ENCODE data around the gene NUP107.
A peak's percentile ranks its signal among the peaks of the same experiment; 100 is the strongest.

The NUP107 gene

GRCh38 chr12:68789144-68789878, 102.5 kb downstream of the NUP107 start:
- DNase-seq (ENCODE audit: low spot score in 2 of 2), result no peak
- H3K9me3 ChIP-seq, result no peaks in the 10 kb centered on the region
- in situ Hi-C loops (cut with MboI; ENCODE audit: low sequenced_read_pairs), result no loop called here
- H3K27me3 ChIP-seq (ENCODE audit: low read depth), result no peaks in the 10 kb centered on the region
- H3K36me3 ChIP-seq (replicated peaks), result no peaks in the 10 kb centered on the region
- no peaks in the 10 kb centered on the region for H3K4me1 ChIP-seq
- no peak overlapping the region for H3K4me3 ChIP-seq

- in situ Hi-C loops (cut with MboI; ENCODE audit: low sequenced_read_pairs), result no loop called here
- no peaks in the 10 kb centered on the region for H3K4me1 ChIP-seq
- H3K36me3 ChIP-seq (replicated peaks), result no peaks in the 10 kb centered on the region
- DNase-seq (ENCODE audit: low spot score in 2 of 2), result no peak
- no peak overlapping the region for H3K4me3 ChIP-seq
- H3K9me3 ChIP-seq, result no peaks in the 10 kb centered on the region
- no peaks in the 10 kb centered on the region for H3K27me3 ChIP-seq (ENCODE audit: low read depth)
Observed at GRCh38 chr12:68790081-68790951, 103.5 kb downstream of the NUP107 start.

- H3K27me3 ChIP-seq (ENCODE audit: low read depth), result no peaks in the 10 kb centered on the region
- no peak for DNase-seq (ENCODE audit: low spot score in 2 of 2)
- no peaks in the 10 kb centered on the region for H3K36me3 ChIP-seq (replicated peaks)
- in situ Hi-C loops (cut with MboI; ENCODE audit: low sequenced_read_pairs), result no loop called here
- no peak overlapping the region for H3K4me3 ChIP-seq
- H3K4me1 ChIP-seq, result no peaks in the 10 kb centered on the region
- no peaks in the 10 kb centered on the region for H3K9me3 ChIP-seq
Observed at GRCh38 chr12:68790952-68791234, 104.1 kb downstream of the NUP107 start.

- no peaks in the 10 kb centered on the region for H3K9me3 ChIP-seq
- H3K36me3 ChIP-seq (replicated peaks), result no peaks in the 10 kb centered on the region
- H3K4me3 ChIP-seq, result no peak overlapping the region
- DNase-seq (ENCODE audit: low spot score in 2 of 2), result no peak
- no peaks in the 10 kb centered on the region for H3K4me1 ChIP-seq
- in situ Hi-C loops (cut with MboI; ENCODE audit: low sequenced_read_pairs), result no loop called here
- H3K27me3 ChIP-seq (ENCODE audit: low read depth), result no peaks in the 10 kb centered on the region
Observed at GRCh38 chr12:68791897-68792481, 105.2 kb downstream of the NUP107 start.

- no peaks in the 10 kb centered on the region for H3K9me3 ChIP-seq
Observed at GRCh38 chr12:68792952-68793351, 106.2 kb downstream of the NUP107 start.

GRCh38 chr12:68793436-68793835, 106.7 kb downstream of the NUP107 start:
- in situ Hi-C loops (cut with MboI; ENCODE audit: low sequenced_read_pairs), result no loop called here
- Histone ChIP-seq H3K4me1 (no peaks in the 10 kb centered on the region), H3K36me3 (replicated peaks) (no peaks in the 10 kb centered on the region), H3K4me3 (no peak overlapping the region), H3K27me3 (ENCODE audit: low read depth) (no peaks in the 10 kb centered on the region), H3K9me3 (no peaks in the 10 kb centered on the region)
- no peak for DNase-seq (ENCODE audit: low spot score in 2 of 2)

More at GRCh38 chr12:68792952-68793351, 106.2 kb downstream of the NUP107 start:
- peak in 1 of 2 experiments; percentile 28 for DNase-seq (ENCODE audit: low spot score in 2 of 2)
- no peaks in the 10 kb centered on the region for H3K4me1 ChIP-seq
- H3K27me3 ChIP-seq (ENCODE audit: low read depth), result no peaks in the 10 kb centered on the region
- in situ Hi-C loops (cut with MboI; ENCODE audit: low sequenced_read_pairs), result no loop called here
- no peak overlapping the region for H3K4me3 ChIP-seq
- H3K36me3 ChIP-seq (replicated peaks), result no peaks in the 10 kb centered on the region

- no peaks in the 10 kb centered on the region for H3K36me3 ChIP-seq (replicated peaks)
- in situ Hi-C loops (cut with MboI; ENCODE audit: low sequenced_read_pairs), result no loop called here
- H3K9me3 ChIP-seq, result no peaks in the 10 kb centered on the region
- DNase-seq (ENCODE audit: low spot score in 2 of 2), result no peak
- H3K27me3 ChIP-seq (ENCODE audit: low read depth), result no peaks in the 10 kb centered on the region
- no peak overlapping the region for H3K4me3 ChIP-seq
- no peaks in the 10 kb centered on the region for H3K4me1 ChIP-seq
Observed at GRCh38 chr12:68793975-68794652, 107.3 kb downstream of the NUP107 start.

- DNase-seq (ENCODE audit: low spot score in 2 of 2), result no peak
- Histone ChIP-seq H3K27me3 (ENCODE audit: low read depth) (no peaks in the 10 kb centered on the region), H3K4me1 (no peaks in the 10 kb centered on the region), H3K36me3 (replicated peaks) (no peaks in the 10 kb centered on the region), H3K4me3 (no peak overlapping the region), H3K9me3 (no peaks in the 10 kb centered on the region)
- in situ Hi-C loops (cut with MboI; ENCODE audit: low sequenced_read_pairs), result no loop called here
Observed at GRCh38 chr12:68794653-68795251, 108.0 kb downstream of the NUP107 start.

Measured in HAP-1 (cell line).